ENCODE data around the gene CYP3A5.

CYP3A5 gene

GRCh38 chr7:99605527-99605926, 74.3 kb downstream of the CYP3A5 start:
- no peak for DNase-seq

- no peak for DNase-seq
Observed at GRCh38 chr7:99601656-99602310, 78.0 kb downstream of the CYP3A5 start.

- DNase-seq: no peak
Observed at GRCh38 chr7:99599836-99600235, 80.0 kb downstream of the CYP3A5 start.
